KMS-11 (cell line): ENCODE measurements around the gene IRF2BP2.

Experiments
- H2AFZ ChIP-seq: fragments of 200-600 bp; sonication (generic); 2 replicates; pipeline ENCODE4 v1.6.1; 2016; ENCODE audit warnings: antibody characterized with exemption, mixed run types, low read depth
- H3K27ac ChIP-seq: fragments of 200-600 bp; sonication (generic); 2 replicates; pipeline ENCODE4 v1.6.1; 2016; ENCODE audit warnings: mild to moderate bottlenecking, mixed run types
- H3K27me3 ChIP-seq: fragments of 200-600 bp; sonication (generic); 2 replicates; pipeline ENCODE4 v1.6.1; 2017; ENCODE audit warnings: mild to moderate bottlenecking, low read depth, mixed run types, moderate library complexity; ENCODE audit not compliant: insufficient read depth
- H3K36me3 ChIP-seq: fragments of 200-600 bp; sonication (generic); 2 replicates; pipeline ENCODE4 v1.6.1; 2017; ENCODE audit warnings: mild to moderate bottlenecking, mixed run types; ENCODE audit not compliant: insufficient read depth
- H3K4me1 ChIP-seq: fragments of 200-600 bp; sonication (generic); 2 replicates; pipeline ENCODE4 v1.6.1; 2016; ENCODE audit warnings: mild to moderate bottlenecking, low read depth, mixed run types; ENCODE audit not compliant: poor library complexity, severe bottlenecking
- H3K4me2 ChIP-seq: fragments of 200-600 bp; sonication (generic); 2 replicates; pipeline ENCODE4 v1.7.0; 2016; ENCODE audit warnings: mild to moderate bottlenecking, mixed run types
- H3K4me3 ChIP-seq: fragments of 200-600 bp; sonication (generic); IDR thresholded peaks from 2 replicates; pipeline ENCODE4 v1.6.1; 2017; ENCODE audit warnings: low read depth, low read length, mixed read lengths; ENCODE audit not compliant: insufficient read depth
- H3K79me2 ChIP-seq: fragments of 200-600 bp; sonication (generic); 2 replicates; pipeline ENCODE4 v1.6.1; 2016; ENCODE audit warnings: low read depth, mixed run types; ENCODE audit not compliant: insufficient read depth
- H3K9ac ChIP-seq: fragments of 200-600 bp; sonication (generic); 2 replicates; pipeline ENCODE4 v1.6.1; 2016; ENCODE audit warnings: mild to moderate bottlenecking, mixed run types
- H4K20me1 ChIP-seq: fragments of 200-600 bp; sonication (generic); 2 replicates; pipeline ENCODE4 v1.6.1; 2016; ENCODE audit warnings: mild to moderate bottlenecking, mixed run types; ENCODE audit not compliant: insufficient read depth
- CTCF ChIP-seq: fragments of 200-600 bp; sonication (generic); conservative IDR thresholded peaks from 2 replicates; pipeline ENCODE4 v1.6.1; 2017; ENCODE audit warnings: low read depth, mild to moderate bottlenecking, antibody characterized with exemption, low read length, moderate library complexity, mixed read lengths

The IRF2BP2 gene

DNA sequence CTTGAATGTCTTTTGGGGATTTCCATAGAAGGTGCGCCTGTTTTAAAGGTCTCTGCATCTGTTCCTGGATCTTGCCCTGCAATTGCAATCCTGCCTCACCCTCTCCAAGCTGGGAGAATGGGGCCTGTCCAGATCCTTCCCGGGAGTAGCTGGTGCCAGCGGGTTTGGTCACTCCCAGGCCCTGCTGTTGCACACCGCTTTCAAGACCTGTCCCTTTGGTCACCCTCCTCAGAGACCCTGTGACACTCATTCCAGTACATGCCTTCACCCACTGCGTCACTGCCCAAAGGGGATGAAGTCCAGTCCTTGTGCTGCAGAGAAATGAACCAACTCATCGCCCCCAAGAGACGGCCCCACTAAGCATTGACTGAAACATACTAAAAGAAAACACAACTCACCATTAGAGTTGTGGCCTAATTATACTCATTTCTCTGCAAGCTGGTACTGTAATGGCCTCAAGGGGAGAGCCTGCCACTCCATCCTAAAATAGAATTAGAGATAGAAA is 1.9 kb upstream of the IRF2BP2 start:
- peak overlapping the region; percentile 86 for H3K4me2 ChIP-seq
- H3K4me1 ChIP-seq, result peaks cover 35% of the 10 kb centered on the region
- H2AFZ ChIP-seq, result peak overlapping the region; percentile 77

GRCh38 chr1:234611225-234611846 is 1.4 kb upstream of the IRF2BP2 start:
- H3K27ac ChIP-seq, result peak overlapping the region; percentile 95
- H3K4me3 ChIP-seq, result peak overlapping the region; percentile 66
- H3K9ac ChIP-seq, result peak overlapping the region; percentile 93
- TF ChIP-seq CTCF, result peak; percentile 38
- peaks cover 35% of the 10 kb centered on the region for H3K4me1 ChIP-seq
- H3K4me2 ChIP-seq, result peak overlapping the region; percentile 86
- H2AFZ ChIP-seq, result peak overlapping the region; percentile 77
- no peaks in the 10 kb centered on the region for H3K27me3 ChIP-seq
- H3K79me2 ChIP-seq, result peaks cover 25% of the 10 kb centered on the region
- H3K36me3 ChIP-seq, result peaks cover 5% of the 10 kb centered on the region
- peaks cover 8% of the 10 kb centered on the region; the same call in 1 of the 2 replicates for H4K20me1 ChIP-seq

More for the DNA sequence above, 1.9 kb upstream of the IRF2BP2 start:
- no peaks in the 10 kb centered on the region for H3K27me3 ChIP-seq
- peaks cover under 1% of the 10 kb centered on the region; the same call in 1 of the 2 replicates for H3K36me3 ChIP-seq
- H3K79me2 ChIP-seq, result peaks cover 19% of the 10 kb centered on the region
- peak overlapping the region; percentile 95 for H3K27ac ChIP-seq
- H3K9ac ChIP-seq, result peak overlapping the region; percentile 93
- H4K20me1 ChIP-seq, result peaks cover 3% of the 10 kb centered on the region; the same call in 1 of the 2 replicates
- TF ChIP-seq CTCF, result no peak
- H3K4me3 ChIP-seq, result peak overlapping the region; percentile 30

- peaks cover 11% of the 10 kb centered on the region for H4K20me1 ChIP-seq
- H2AFZ ChIP-seq, result peak overlapping the region; percentile 77
- peak overlapping the region; percentile 93 for H3K9ac ChIP-seq
- peaks cover 30% of the 10 kb centered on the region for H3K79me2 ChIP-seq
- peak overlapping the region; percentile 82 for H3K4me3 ChIP-seq
- peaks cover 5% of the 10 kb centered on the region for H3K36me3 ChIP-seq
- peak overlapping the region; percentile 95 for H3K27ac ChIP-seq
- H3K4me2 ChIP-seq, result peak overlapping the region; percentile 79
- H3K27me3 ChIP-seq, result no peaks in the 10 kb centered on the region
- peaks cover 37% of the 10 kb centered on the region for H3K4me1 ChIP-seq
- TF ChIP-seq CTCF, result no peak
These were observed 767 bp upstream of the IRF2BP2 start for GRCh38 chr1:234610666-234611224.

- H3K27ac ChIP-seq, result peak overlapping the region; percentile 95; the same call in 1 of the 2 replicates
- peak overlapping the region; percentile 93; the same call in 1 of the 2 replicates for H3K9ac ChIP-seq
- H3K79me2 ChIP-seq, result peaks cover 41% of the 10 kb centered on the region
- H2AFZ ChIP-seq, result no peak overlapping the region
- H3K27me3 ChIP-seq, result no peaks in the 10 kb centered on the region
- H3K36me3 ChIP-seq, result peaks cover 5% of the 10 kb centered on the region
- no peak overlapping the region for H3K4me2 ChIP-seq
- peaks cover 19% of the 10 kb centered on the region for H4K20me1 ChIP-seq
- H3K4me3 ChIP-seq, result no peak overlapping the region
- H3K4me1 ChIP-seq, result peaks cover 45% of the 10 kb centered on the region
- no peak for TF ChIP-seq CTCF
These were observed 311 bp downstream of the IRF2BP2 start for GRCh38 chr1:234609691-234610042.
